NCI-H187 treated with DMSO at 0.1 percent for 48 hours (cell line): ENCODE results near the gene SEPTIN2.
"Not testable (repeated sequence)": the region's sequence is repeated elsewhere in the genome, so short reads cannot be mapped to it uniquely, and the experiment has no call there.

ENCODE experiments used
- DNase-seq: peaks from one replicate; lab custom pipeline; 2025; lab: John Stamatoyannopoulos, UW

The SEPTIN2 gene

DNA sequence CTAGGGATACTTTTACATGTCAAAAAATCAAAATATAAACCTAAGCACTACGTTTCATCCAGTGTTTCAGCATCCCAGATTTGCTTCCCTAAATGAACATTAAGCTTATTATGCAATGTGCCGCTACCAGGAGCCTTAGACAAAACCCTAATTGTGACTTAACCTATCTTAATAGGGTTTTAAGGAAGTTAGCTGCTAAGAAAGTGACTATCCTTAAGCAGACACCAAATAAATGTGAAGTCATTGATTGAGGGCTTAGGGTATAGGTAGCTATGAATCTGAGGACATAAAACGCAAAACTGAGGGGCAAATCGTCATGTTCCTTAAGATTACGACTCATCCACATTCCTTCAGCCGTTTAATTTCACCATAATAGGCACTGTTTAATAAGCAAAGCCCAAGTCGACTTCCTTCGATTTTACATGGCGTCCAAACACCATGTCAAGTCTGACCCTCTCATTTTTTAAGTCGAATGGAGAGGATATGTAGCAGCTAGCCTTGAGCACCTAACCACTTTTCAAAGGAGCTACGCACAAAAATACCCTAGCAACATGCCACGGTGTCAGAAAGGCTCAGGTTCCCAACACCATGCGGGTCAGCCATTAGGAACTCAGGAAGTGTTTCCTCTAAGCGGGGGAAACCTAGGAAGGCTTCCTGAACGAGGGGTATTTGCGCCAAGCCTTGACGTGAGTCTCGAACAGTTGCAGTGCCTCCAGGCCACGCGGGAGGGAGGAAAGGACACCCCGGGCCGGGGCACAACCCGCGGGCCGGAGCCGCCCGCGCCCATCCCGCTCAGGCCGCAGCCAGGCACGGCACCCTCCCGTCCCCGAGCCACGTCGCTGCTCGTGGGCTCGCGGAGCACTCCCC lies 1.3 kb upstream of the SEPTIN2 start:
- no peak for DNase-seq

DNA sequence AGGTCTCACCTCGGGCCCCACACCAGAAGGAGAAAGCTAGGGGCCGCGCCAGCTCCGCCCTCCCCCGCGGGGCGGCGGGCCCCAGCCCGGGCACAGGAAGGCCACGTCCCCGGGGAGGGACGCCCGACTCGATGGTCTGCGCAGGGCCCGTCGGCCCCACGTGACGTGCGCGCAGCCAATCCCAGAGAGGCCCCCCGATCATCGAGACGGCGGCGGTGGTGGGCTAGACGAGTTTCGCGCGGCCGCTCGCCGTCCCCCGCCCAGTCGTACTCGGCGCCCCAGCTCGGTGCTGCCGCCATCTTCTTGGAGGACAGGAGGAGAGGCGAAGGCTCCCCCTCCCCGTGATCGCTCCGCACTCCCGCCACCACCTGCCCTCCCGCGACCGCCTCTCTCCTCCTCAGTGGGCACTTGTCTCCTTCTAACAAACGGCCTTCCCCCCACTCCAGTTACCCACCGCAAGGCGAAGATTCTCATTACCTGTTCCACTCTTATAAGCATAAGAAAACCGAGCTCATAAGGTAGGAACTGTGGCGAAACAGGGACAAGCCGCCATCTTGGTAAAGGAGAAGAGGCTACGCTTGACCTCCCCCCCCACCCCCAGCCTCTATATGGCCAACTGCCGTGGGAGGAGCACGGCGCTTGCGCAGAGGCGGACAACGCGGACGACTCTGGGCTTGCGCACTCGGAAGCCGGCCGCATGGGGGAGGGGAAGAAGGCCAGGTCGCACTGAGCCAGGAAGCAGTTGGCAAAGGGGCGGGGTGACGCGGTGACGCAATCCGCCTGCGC lies 439 bp upstream of the SEPTIN2 start, which contains the start of gene HDLBP:
Gene HDLBP, minus strand, starts transcription at position 580 of the 786 bp plus-strand sequence. CDS start 48,803 bp downstream, outside the sequence.
- peak; percentile 63 for DNase-seq

GRCh38 chr2:241316825-241317224 lies 1.1 kb downstream of the SEPTIN2 start:
- no peak for DNase-seq

DNA sequence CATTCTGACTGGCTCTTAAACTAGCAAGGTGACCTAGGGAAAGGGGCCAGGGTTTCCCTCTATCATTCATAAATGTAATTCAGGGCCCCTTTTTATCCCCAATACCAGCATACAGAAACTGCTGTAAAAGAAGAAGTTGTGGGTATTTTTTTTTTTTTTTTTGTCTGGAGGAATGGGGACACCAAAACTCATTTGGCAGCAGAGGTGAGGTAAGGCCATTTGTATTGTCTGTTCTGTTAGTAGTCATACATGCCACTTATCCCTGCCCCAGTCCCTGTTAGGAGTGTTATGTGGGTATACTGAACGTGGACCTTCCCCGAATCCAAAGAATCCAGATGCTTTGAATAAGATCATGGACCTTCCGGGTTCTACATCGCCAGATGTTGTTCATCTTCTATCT lies 1.7 kb downstream of the SEPTIN2 start:
- DNase-seq = no peak

DNA sequence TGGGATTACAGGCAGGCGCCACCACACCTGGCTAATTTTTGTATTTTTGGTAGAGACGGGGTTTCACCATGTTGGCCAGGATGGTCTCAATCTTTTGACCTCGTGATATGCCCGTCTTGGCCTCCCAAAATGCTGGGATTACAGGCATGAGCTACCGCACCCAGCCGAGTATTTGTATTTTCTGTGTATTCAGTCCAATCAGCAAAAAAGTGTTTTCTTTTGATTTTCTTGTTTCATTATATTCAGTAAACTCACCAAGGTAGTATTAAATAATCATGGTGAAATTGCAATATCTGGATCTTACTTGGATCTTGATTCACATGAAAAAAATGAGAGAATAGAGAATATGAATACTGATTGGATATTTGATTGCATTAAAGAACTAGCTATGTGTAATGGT lies 3.1 kb downstream of the SEPTIN2 start:
- not testable (repeated sequence) for DNase-seq

- DNase-seq = no peak
These were observed 4.7 kb downstream of the SEPTIN2 start for GRCh38 chr2:241320394-241320793.

- no peak for DNase-seq
These were observed 5.3 kb downstream of the SEPTIN2 start for GRCh38 chr2:241321033-241321432.

- no peak for DNase-seq
These were observed 6.2 kb downstream of the SEPTIN2 start for GRCh38 chr2:241321886-241322285.

DNA sequence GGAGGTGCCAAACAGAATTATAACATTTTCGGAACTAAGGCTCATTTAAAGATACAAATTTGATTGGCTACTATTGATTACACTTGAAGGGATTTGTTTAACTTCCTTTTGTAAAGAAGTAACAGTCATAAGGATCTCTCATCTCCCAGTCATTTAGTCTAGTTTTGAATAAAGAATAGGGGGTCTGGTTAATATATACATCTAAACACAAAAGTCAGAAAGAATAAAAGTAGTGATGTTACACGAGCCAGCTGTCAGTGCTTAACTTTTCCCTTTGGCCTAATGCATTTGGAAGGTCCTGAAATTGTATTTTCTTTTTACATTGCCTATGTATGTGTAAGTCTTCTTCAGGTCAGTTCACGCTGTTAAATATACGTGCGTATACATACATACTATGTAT lies 8.1 kb downstream of the SEPTIN2 start:
- no peak for DNase-seq

- DNase-seq = no peak
These were observed 9.1 kb downstream of the SEPTIN2 start for GRCh38 chr2:241324775-241325174.

DNA sequence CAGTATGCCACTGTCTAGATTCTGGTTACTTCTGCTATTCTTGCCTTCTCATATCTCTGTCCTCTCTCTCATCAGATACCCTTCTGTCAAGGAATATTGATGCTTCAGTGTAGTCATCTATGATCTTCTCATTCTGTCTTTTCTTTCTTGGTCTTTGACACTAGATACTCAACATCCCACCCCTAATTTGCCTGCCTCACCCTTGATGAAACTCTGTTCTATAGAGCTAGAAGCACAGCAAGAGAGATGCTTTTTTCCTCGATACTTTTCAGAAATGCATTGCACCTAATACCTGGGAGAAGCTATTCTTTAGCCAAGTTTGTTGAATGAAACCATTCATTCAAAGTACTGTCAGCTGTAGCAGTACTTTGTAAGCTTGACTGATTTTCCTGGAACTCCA lies 9.5 kb downstream of the SEPTIN2 start:
- no peak for DNase-seq

DNA sequence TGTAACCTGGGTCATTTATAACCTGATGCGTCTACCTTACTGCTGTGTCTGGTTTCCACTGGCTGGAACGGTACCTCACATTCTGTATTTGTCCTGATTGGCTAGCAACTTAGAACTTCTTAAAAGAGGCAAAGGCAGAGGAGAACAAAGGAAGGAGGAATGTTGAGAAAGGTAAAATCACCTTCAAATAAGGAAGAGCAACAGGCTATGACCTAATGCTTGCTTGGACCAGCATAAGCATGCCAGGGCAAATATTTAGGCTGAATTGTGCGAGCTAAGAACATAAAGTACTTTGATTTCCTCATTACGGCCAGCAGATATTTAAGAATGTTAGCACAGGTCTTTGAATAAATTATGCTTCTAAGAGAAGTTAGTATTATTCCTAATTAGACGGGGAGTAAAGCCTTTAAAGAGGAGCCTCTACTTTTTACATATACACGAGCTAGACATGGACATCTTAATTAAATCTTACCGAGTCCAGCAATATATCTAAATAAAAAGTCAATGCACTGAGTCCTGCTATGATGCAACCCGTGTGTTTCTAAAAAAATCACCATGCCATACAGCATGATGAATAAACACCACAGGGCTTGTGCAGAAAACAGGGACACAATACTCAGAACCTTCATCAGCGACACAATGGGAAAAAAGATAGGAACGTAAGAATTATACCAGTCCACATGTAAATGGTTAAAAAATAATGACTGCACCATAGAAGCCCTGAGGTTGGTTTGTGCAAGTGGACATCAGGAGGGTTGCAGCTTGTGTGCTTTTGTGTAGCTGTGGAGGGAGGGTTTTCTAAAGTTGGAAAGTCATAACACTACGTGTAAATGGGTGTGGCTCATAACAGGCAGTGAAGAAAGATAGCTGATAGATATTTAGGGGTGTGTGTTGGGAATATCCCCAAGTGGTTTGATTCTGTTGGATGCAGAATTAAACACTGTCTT lies 14.2 kb downstream of the SEPTIN2 start:
- DNase-seq = no peak

- DNase-seq = no peak
These were observed 14.9 kb downstream of the SEPTIN2 start for GRCh38 chr2:241330616-241330981.

DNA sequence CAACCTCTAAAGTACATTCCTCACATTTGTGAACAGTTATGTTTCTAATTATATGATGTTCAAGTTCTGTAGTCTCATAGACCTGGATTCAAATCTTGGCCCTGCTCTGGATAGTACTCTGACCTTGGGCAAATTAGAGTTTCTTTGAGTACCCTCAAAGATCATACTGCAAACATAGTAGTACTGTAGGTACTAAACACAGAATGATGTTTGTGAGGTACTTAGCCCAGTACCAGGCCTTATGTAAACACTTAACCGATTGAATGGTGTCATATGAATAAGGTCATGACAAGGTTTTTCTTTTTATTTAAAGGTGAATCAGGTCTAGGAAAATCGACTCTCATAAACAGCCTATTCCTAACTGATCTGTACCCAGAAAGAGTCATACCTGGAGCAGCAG lies 19.1 kb downstream of the SEPTIN2 start:
- no peak for DNase-seq

DNA sequence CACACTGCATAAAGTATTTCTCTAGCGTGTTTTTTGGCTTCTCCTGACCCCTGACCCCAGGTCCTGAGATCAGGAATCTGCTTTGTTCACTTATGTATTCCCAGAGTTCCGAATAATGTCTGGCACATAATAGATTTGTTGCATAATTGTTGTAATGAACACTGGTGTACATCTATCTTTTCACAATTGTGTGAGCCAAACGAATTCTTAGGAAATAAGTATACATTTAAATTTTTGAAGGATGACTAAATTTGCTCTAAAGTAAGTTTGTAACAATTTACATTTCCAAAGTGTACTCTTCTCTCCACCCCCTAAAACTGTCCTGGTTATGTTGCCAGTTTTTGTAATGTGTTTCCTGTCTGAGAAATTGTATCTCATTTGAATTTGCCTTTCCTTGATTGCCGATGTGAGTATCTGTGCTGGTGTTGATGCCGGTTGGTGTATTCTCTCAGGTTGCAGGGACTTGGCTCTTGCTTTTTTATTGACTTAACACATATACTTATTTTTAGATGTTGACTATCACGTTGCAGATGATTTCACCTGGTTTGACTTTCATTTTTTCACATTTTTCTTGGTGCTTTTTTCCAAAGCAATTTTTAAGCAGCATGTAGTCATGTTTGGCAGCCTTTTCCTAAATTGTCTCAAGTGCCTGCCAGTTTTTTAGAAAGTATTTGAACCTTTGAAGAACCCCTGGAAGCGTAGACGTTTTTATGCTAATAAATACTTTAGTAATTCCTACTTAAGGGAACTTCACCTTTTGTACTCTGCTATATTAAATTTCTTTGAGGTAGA lies 24.3 kb downstream of the SEPTIN2 start:
- no peak for DNase-seq

GRCh38 chr2:241340631-241341163 lies 25.0 kb downstream of the SEPTIN2 start:
- DNase-seq = no peak

DNA sequence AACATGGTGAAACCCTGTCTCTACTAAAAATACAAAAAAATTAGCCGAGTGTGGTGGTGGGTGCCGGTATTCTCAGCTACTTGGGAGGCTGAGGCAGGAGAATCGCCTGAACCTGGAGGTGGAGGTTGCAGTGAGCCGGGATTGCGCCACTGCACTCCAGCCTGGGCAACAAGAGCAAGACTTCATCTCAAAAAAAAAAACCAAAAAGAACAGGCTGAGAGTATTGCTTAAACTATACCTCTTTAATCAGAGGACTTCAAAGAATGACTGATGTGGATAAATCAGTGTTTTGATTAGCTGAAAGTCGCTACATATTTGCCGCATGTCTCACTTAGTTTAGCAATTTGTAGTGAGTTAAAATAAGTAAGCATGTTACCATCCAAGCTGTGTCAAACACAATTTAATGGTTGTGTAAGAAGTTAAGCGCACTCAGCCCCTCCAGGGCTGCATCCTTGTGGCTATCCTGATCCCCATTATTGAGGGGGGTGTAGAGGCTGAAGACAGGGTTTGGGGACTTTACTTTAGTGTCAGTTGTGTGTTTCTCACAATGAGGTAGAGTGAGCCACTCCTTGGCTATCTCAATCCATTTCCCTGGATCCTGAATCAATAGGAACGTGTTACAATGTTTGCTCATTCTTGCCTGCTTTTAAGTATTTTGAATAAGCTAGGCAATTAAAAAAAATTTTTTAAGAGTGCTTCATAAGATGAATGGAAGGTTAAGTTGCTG lies 29.4 kb downstream of the SEPTIN2 start:
- no peak for DNase-seq

GRCh38 chr2:241349941-241350340 lies 34.2 kb downstream of the SEPTIN2 start:
- no peak for DNase-seq

- no peak for DNase-seq
These were observed 34.8 kb downstream of the SEPTIN2 start for GRCh38 chr2:241350530-241350877.

DNA sequence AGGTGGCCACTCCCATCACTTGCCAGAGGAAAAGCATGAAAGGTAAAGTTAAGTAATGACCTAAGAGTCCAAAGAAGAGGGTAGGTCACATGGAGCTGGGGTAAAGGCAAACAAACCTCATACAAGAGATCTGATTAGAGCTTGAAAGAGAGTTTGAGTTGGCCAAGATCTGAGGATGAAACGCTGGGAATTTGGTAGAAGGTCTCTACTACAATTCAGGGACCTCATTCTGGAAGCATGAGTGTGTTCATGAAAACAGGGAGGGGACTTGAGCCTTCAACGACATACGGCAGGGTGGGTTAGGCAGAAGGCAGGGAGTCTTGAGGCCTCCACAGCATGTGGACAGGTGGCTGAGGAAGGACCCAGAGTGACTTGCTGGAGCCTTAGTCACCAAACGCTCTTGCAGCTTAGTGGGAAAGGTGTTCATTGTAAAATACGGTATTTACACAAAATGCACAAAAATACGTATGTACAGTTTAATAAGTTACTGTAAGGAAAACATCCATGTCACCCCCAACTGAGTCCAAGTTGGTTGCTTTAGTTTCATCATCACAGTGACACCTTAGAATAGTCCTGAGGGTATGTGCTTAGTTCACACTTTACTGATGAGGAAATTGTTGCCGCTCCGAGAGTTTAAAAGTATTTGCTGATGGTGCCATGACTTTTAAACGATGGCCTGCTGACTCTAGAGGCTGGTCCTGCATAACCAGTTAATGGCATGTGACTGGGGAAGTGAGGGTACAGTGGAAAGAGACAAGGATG lies 35.3 kb downstream of the SEPTIN2 start:
- no peak for DNase-seq
